ENCODE measurements around the gene FAM161B. TPM values are rescaled to one million over a fixed set of nuclear protein-coding genes. Genes with fewer than 3 reads are reported as not detected.
A peak's percentile ranks its signal among the peaks of the same experiment; 100 is the strongest.
"Not testable (repeated sequence)": the region's sequence is repeated elsewhere in the genome, so short reads cannot be mapped to it uniquely, and the experiment has no call there.

Gene FAM161B
- total RNA-seq, 2 donors from 2014 or later: 2.7 to 3.8 TPM

DNA sequence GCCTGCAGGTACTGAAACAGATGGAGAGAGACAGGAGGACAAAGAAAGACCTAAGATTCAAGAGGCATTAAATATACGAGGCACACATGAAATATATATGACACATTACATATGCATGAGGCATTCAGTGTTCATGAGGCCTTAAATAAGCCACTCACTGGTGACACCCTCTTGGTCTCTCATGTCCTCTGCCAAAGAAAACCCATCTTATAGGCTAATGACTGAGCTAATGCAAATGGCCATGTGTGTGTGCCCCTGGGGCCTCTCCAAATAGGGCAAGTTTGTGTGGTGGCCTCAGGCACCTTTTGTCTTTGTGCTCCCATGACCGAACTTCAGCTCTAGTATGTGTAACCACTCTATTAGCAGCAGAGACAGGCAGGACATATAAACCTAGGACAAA is 19.0 kb upstream of the FAM161B start:
- no peak for DNase-seq (ENCODE audit: low spot score)
- ATAC-seq: no peak
- Mint-ChIP-seq H3K27ac (no peak overlapping the region), H3K27me3 (no peaks in the 10 kb centered on the region), H3K4me3 (no peak overlapping the region), H3K36me3 (peaks cover under 1% of the 10 kb centered on the region), H3K9me3 (no peaks in the 10 kb centered on the region), H3K4me1 (ENCODE audit: low read depth in 2 of 2) (no peaks in the 10 kb centered on the region)

DNA sequence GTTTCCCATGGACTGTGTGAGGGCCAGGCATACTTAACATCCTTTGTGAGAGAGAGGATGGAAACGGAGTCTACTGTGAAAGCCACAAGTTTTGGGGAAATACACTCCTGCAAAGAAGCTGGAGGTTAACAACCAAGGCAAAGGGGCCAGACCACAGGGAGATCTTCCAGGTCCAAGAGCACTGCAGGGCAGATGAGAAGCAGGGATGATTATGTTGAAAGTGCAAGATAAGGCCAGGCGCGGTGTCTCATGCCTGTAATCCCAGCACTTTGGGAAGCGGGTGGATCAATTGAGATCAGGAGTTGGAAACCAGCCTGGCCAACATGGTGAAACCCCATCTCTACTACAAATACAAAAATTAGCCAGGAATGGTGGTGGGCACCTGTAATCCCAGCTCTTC is 15.3 kb upstream of the FAM161B start:
- Mint-ChIP-seq H3K4me3 (no peak overlapping the region), H3K27me3 (no peaks in the 10 kb centered on the region), H3K4me1 (ENCODE audit: low read depth in 2 of 2) (no peaks in the 10 kb centered on the region), H3K36me3 (peaks cover 12% of the 10 kb centered on the region), H3K9me3 (no peaks in the 10 kb centered on the region), H3K27ac (no peak overlapping the region)
- ATAC-seq: no peak
- DNase-seq (ENCODE audit: low spot score): no peak

DNA sequence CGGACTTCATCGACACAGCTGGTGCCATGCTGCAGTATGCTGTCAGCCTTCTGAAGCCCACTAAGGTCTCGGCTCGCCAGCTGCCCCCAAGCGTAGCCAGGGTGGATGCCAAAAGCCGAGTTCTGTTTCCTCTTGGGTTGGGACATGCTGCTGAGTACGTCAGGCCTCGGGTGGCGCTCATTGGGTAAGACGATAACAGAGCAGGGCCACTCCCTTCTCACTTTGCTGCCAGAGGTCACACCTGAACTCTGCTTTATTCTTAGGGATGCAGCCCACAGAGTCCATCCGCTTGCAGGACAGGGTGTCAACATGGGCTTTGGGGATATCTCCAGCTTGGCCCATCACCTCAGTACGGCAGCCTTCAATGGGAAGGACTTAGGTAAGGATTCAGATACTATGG is 11.3 kb upstream of the FAM161B start:
- ATAC-seq: no peak
- Mint-ChIP-seq H3K9me3 (no peaks in the 10 kb centered on the region), H3K36me3 (peaks cover 30% of the 10 kb centered on the region), H3K27me3 (no peaks in the 10 kb centered on the region), H3K4me1 (ENCODE audit: low read depth in 2 of 2) (no peaks in the 10 kb centered on the region), H3K4me3 (no peak overlapping the region), H3K27ac (no peak overlapping the region)
- DNase-seq (ENCODE audit: low spot score): no peak

DNA sequence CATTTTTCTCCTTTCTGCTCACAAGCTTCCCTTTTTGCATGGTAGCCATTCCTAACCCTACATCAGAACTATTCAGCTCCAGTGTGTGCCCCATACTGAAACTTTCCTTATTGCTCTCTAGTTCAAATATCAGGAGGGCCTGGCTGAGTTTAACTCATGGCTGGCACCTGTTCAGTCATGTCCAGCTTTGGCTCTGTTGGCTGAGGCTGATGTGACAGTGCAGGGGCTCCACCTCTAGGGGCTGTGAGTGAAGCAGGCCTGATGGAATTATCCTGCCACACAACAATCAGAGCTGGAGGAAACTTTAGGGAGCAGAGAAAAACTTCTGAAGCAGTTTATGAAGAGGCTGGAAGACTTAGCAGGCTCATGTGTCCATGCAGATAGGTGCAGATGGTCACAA is 8.7 kb upstream of the FAM161B start:
- Mint-ChIP-seq H3K4me3 (no peak overlapping the region), H3K9me3 (no peaks in the 10 kb centered on the region), H3K36me3 (peaks cover 27% of the 10 kb centered on the region), H3K27ac (no peak overlapping the region), H3K4me1 (ENCODE audit: low read depth in 2 of 2) (no peaks in the 10 kb centered on the region), H3K27me3 (no peaks in the 10 kb centered on the region)
- ATAC-seq (no peak), DNase-seq (ENCODE audit: low spot score) (no peak)

DNA sequence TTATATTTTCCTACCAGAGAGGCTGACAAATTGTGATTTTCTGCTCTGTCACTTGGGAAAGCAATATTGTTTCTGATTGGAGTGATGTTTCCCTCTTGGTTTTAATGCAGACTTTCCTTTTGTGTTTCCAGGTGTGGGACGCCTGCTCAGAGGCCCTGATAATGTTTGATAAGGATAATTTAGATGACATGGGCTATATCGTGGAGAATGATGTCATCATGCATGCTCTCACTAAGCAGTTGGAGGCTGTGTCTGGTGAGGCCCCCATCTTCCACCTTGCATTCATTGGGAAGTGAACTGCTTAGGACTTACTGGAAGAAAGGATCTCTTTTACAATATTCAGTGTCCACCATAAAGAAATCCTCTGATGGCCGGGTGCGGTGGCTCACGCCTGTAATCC is 5.8 kb upstream of the FAM161B start:
- no peaks in the 10 kb centered on the region for H3K27me3 Mint-ChIP-seq
- peaks cover 23% of the 10 kb centered on the region for H3K36me3 Mint-ChIP-seq
- peaks cover 6 to 7% of the 10 kb centered on the region in 2 donors for H3K4me1 Mint-ChIP-seq (ENCODE audit: low read depth in 2 of 2)
- no peak overlapping the region for H3K4me3 Mint-ChIP-seq
- H3K9me3 Mint-ChIP-seq: no peaks in the 10 kb centered on the region
- no peak overlapping the region for H3K27ac Mint-ChIP-seq
- DNase-seq (ENCODE audit: low spot score) (no peak), ATAC-seq (no peak)

DNA sequence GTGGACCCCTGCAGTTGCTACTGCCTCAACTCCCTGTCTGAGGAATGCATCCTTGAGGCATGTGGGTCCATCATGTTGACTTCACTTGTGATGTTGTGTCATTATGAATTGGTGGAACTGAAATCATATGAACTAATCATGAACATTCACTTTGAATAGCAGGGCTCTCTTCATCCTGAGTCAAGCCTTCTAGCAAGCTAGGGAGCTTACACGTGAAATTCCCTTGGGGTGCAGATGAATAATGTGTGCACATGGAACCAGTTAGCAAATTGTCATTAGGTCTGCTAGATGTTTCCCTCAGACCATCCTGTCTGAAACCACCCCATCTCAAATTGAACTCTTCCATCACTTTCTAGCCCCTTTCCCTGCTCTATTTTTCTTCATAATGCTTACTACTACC is 3.8 kb upstream of the FAM161B start:
- Mint-ChIP-seq H3K4me1 (ENCODE audit: low read depth in 2 of 2) (peaks cover 10 to 12% of the 10 kb centered on the region in 2 donors), H3K27me3 (no peaks in the 10 kb centered on the region), H3K27ac (peak overlapping the region in 1 of 2 donors; percentile 4), H3K4me3 (no peak overlapping the region), H3K9me3 (no peaks in the 10 kb centered on the region), H3K36me3 (peaks cover 13% of the 10 kb centered on the region)
- ATAC-seq: no peak
- DNase-seq (ENCODE audit: low spot score): no peak

DNA sequence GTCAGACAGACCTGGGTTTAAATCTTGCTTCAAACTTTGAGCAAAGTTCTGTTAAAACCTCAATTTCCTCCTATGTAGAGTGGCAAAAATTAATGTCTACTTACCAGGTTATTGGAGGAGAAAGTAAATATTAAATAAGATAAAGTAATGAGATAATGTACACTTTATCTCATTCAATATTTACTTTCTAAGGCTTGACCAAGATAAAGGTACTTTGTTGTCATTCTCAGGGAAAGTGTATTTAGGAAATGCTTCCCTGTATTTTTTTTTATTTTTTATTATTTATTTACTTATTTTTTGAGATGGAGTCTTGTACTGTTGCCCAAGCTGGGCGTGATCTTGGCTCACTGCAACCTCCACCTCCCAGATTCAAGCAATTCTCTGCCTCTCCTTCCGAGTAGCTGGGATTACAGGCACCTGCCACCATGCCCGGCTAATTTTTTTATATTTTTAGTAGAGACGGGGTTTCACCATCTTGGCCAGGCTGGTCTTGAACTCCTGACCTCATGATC is 4.7 kb downstream of the FAM161B start:
- Mint-ChIP-seq H3K4me3 (no peak overlapping the region), H3K36me3 (no peaks in the 10 kb centered on the region), H3K27ac (no peak overlapping the region), H3K9me3 (no peaks in the 10 kb centered on the region), H3K4me1 (ENCODE audit: low read depth in 2 of 2) (peaks cover 15 to 17% of the 10 kb centered on the region in 2 donors), H3K27me3 (no peaks in the 10 kb centered on the region)
- ATAC-seq: no peak
- DNase-seq (ENCODE audit: low spot score): no peak

DNA sequence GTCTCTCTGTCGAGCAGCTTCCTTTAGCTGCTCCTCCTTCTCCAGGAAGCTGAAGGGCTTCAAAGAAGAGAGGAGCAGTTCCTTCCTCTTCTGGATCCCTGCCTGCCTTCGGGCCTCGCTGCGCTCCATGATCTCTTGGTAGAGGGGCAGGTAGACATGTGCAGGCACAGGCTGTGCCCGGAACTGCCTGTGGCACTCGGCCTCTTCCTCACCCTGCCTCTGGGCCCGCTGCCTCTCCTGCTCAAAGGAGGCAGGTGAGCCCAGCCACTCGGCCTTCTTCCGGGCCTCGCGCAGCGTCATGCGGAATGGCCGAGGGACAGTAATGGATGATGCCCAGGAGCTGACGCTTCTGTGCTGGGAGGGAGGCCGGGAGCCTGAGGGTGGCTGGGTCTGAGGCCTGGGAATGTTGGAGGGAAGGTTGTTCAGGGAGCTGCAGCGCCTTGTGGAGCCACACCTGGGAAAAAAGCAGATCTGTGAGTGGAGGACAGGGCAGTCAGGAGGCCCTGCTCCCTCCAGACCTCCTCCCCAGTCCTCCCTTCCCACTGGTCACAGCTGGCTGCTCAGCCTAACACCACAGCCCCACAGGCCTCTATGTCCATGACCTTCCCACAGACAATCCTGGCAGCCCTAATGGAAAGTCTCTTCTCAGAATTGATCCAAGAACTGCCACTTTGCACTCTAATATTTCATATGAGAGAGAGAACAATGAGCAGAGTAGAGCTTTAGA is 5.3 kb downstream of the FAM161B start:
- no peak for ATAC-seq
- Mint-ChIP-seq H3K4me3 (no peak overlapping the region), H3K27me3 (no peaks in the 10 kb centered on the region), H3K9me3 (no peaks in the 10 kb centered on the region), H3K27ac (no peak overlapping the region), H3K4me1 (ENCODE audit: low read depth in 2 of 2) (peaks cover 11 to 12% of the 10 kb centered on the region in 2 donors), H3K36me3 (no peaks in the 10 kb centered on the region)
- DNase-seq (ENCODE audit: low spot score): no peak

DNA sequence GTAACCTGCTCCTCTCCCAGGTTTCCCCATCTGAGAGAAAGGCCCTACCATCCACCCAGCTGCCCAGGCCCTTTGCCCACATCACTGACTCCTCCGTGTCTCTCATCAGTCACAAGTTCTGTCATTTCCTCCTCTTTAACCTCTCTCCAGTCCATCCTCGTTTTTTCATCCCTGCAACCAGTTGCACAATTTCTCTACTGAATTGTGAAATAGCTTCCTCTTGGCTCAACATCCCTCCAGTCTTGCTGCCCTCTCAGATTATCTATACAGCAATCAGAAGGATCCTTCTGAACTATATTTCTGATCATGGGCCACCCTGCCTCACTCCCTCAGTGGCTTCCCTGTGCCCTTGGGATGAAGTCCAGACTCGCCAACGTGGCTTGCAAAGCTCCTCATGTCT is 6.8 kb downstream of the FAM161B start:
- DNase-seq (ENCODE audit: low spot score) (no peak), ATAC-seq (peak; percentile 77 to 82)
- no peaks in the 10 kb centered on the region for H3K27me3 Mint-ChIP-seq
- peak overlapping the region; percentile 38 for H3K4me3 Mint-ChIP-seq
- peaks cover 11 to 12% of the 10 kb centered on the region in 2 donors for H3K4me1 Mint-ChIP-seq (ENCODE audit: low read depth in 2 of 2)
- no peaks in the 10 kb centered on the region for H3K36me3 Mint-ChIP-seq
- no peaks in the 10 kb centered on the region for H3K9me3 Mint-ChIP-seq
- peak overlapping the region; percentile 66 to 77 for H3K27ac Mint-ChIP-seq

DNA sequence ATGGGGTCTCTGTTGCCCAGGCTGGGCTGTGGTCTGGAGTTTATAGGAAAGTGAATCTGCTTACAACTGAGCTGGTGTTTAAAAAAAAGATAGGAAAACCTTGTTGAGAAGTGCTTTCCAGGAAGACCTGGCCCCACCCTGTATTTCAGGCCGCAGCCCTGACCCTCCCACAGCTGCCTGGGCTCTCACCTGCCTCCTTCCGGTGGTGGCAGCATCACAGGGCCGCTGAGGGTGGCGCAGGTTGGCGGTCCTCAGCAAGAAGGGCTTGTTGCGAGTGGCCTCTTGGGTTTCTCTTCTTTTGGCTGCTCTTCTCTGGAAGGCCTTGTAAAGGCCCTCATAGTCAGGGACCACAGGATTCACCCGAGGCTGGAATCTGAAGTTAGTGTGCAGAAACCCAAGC is 7.7 kb downstream of the FAM161B start:
- DNase-seq (ENCODE audit: low spot score) (no peak), ATAC-seq (no peak)
- H3K4me3 Mint-ChIP-seq: no peak overlapping the region
- no peaks in the 10 kb centered on the region for H3K27me3 Mint-ChIP-seq
- H3K27ac Mint-ChIP-seq: peak overlapping the region in 1 of 2 donors; percentile 77
- H3K9me3 Mint-ChIP-seq: no peaks in the 10 kb centered on the region
- no peaks in the 10 kb centered on the region for H3K36me3 Mint-ChIP-seq
- peaks cover 11 to 12% of the 10 kb centered on the region in 2 donors for H3K4me1 Mint-ChIP-seq (ENCODE audit: low read depth in 2 of 2)

DNA sequence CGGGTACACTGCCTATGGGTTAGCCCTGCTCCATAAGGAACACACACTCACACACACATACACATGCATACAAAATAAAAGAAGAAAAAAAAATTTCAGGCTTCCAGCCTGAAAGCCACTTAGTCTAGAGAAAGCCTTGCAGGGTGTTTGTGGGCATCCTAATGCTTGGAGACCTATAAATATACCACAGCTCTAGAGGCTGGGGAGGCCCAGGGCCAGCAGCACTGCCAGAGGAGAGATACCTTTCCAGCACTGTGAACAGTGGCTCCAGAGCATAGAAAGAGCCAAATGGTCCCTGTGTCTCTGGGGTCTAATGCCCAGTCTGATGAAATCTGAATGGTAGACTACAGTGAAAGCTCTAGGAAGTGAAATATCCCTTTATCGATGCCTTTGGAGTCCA is 12.9 kb downstream of the FAM161B start:
- ATAC-seq: no peak
- Mint-ChIP-seq H3K27ac (no peak overlapping the region), H3K4me1 (ENCODE audit: low read depth in 2 of 2) (no peaks in the 10 kb centered on the region), H3K27me3 (no peaks in the 10 kb centered on the region), H3K4me3 (no peak overlapping the region), H3K9me3 (no peaks in the 10 kb centered on the region), H3K36me3 (peaks cover 6% of the 10 kb centered on the region)
- no peak for DNase-seq (ENCODE audit: low spot score)

DNA sequence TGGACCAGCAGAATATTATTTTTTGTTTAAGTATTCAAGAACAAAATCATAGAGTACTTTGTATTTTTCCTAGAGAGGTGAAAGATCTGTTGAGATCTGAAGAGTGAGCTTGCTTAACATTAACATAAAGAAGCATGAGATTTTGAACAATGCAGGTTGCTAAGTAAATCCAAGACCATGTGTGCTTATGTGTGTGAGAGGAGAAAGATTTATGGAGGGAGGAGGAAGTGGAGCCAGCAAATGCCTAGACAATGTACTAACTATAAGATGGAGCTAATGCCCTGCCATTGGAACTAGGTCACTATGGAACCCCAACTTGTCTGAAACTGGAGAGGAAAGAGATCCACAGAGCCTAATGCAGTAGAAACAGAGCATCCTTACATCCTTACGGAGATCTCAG is 13.3 kb downstream of the FAM161B start:
- ATAC-seq: no peak
- Mint-ChIP-seq H3K4me1 (ENCODE audit: low read depth in 2 of 2) (no peaks in the 10 kb centered on the region), H3K27me3 (no peaks in the 10 kb centered on the region)

DNA sequence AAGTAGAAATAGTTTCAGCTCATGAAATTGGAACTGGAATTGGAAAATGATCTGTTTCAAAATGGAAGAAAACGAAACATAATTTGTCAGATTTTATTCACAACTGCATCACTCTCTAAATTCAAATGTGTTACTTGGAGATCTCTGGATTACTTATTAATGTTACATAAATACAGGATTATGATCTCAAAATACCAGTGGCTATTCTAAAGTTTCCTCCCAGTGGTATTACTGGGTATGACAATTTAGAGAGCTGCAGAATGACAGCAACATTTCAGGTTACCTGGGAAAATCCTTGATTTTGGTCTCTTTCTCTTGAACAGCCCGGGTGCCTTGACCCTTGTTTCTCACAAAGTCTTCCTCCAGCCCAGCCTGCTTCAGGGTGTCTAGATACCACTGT is 14.2 kb downstream of the FAM161B start:
- Mint-ChIP-seq H3K27ac (no peak overlapping the region), H3K4me1 (ENCODE audit: low read depth in 2 of 2) (no peaks in the 10 kb centered on the region), H3K27me3 (no peaks in the 10 kb centered on the region), H3K36me3 (peaks cover 6% of the 10 kb centered on the region), H3K9me3 (no peaks in the 10 kb centered on the region), H3K4me3 (no peak overlapping the region)
- DNase-seq (ENCODE audit: low spot score): no peak
- no peak for ATAC-seq

More for the DNA sequence above, 13.3 kb downstream of the FAM161B start:
- Mint-ChIP-seq H3K36me3 (peaks cover 6% of the 10 kb centered on the region), H3K27ac (no peak overlapping the region), H3K9me3 (no peaks in the 10 kb centered on the region), H3K4me3 (no peak overlapping the region)
- DNase-seq (ENCODE audit: low spot score): no peak

DNA sequence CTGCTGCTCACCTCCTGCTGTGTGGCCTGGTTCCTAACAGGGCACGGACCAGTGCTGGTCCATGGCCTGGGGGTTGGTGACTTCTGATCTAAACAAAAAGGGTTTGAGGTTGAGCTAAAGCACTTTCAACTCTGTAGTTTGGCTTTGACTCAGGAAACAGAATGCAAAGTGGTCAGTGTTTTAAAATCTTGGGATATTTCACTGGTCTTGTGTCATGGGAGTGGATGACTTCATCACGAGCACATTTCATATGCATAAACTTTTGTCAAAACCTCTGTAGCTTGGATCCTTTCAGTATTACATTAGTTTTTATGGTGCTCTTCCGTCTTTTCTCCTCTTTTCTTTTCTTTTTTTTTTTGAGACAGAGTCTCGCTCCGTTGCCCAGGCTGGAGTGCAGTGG is 25.6 kb downstream of the FAM161B start:
- Mint-ChIP-seq H3K27ac (peak overlapping the region in 1 of 2 donors; percentile 18), H3K36me3 (peaks cover 40% of the 10 kb centered on the region), H3K4me3 (no peak overlapping the region), H3K4me1 (ENCODE audit: low read depth in 2 of 2) (peaks cover 0 to 12% of the 10 kb centered on the region in 2 donors), H3K27me3 (no peaks in the 10 kb centered on the region), H3K9me3 (no peaks in the 10 kb centered on the region)
- ATAC-seq (no peak), DNase-seq (ENCODE audit: low spot score) (no peak)

DNA sequence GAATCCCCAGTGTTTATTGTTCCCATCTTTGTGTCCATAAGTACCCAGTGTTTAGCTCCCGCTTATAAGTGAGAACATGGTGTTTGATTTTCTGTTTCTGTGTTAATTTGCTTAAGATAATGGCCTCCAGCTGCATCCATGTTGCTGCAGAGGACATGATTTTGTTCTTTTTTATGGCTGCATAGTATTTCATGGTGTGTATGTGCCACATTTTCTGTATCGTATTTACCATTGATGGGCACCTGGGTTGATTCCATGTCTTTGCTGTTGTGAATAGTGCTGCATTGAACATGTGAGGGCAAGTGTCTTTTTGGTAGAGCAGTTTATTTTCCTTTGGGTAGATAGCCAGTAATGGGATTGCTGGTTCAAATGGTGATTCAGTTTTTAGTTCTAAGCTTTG is 30.4 kb downstream of the FAM161B start:
- not testable (repeated sequence) for H3K27ac Mint-ChIP-seq; H3K9me3 Mint-ChIP-seq; H3K4me1 Mint-ChIP-seq (ENCODE audit: low read depth in 2 of 2); H3K4me3 Mint-ChIP-seq; H3K27me3 Mint-ChIP-seq; DNase-seq (ENCODE audit: low spot score); ATAC-seq
- peaks cover 28% of the 10 kb centered on the region for H3K36me3 Mint-ChIP-seq
